Ascending aorta (tissue), 2 donors: ENCODE data around the gene ANKRD1. TPM values are rescaled to one million over a fixed set of nuclear protein-coding genes. Genes with fewer than 3 reads are reported as not detected.

Experiments
- DNase-seq, 2 donors: peaks; one replicate each; pipeline ENCODE4 v3.0.0-alpha.2; 2019; ENCODE audit warnings: low spot score in 2 of 2
- H3K27ac ChIP-seq, 2 donors: fragments of 200-600 bp; sonication (generic); one replicate each; pipeline ENCODE4 v1.5.1; 2016 to 2017; ENCODE audit warnings: mild to moderate bottlenecking in 1 of 2
- H3K27me3 ChIP-seq: fragments of 200-600 bp; sonication (generic); one replicate; pipeline ENCODE4 v1.5.1; 2017
- H3K36me3 ChIP-seq, 2 donors: fragments of 200-600 bp; sonication (generic); one replicate each; pipeline ENCODE4 v1.5.1; 2016
- H3K4me1 ChIP-seq, 2 donors: fragments of 200-600 bp; sonication (generic); one replicate each; pipeline ENCODE4 v1.5.1; 2016 to 2017; ENCODE audit warnings: mild to moderate bottlenecking in 1 of 2
- H3K4me3 ChIP-seq, 2 donors: fragments of 200-600 bp; sonication (generic); one replicate each; pipeline ENCODE4 v1.5.1; 2016 to 2017; ENCODE audit warnings: mild to moderate bottlenecking in 1 of 2
- H3K9me3 ChIP-seq, 2 donors: fragments of 200-600 bp; sonication (generic); one replicate each; pipeline ENCODE4 v1.5.1; 2016
- intact Hi-C: fragments of 100-400 bp; cut with DNase I; formaldehyde crosslinking; loops from one replicate; pipeline ENCODE4 v1.15.1; 2023
- total RNA-seq: library from RNA; depleted of rRNA; stranded (reverse); fragments of >200 nt; gene quantifications from one replicate; pipeline ENCODE4 v1.1.0, GENCODE V29; 2016
- TF ChIP-seq, protein P1 (sequence below), 3 experiments: fragments of 200-600 bp in 2 of 3; fragments of 450-650 bp in 1 of 3; sonication (generic) in 2 of 3; IDR thresholded peaks; one replicate each; pipeline ENCODE4 v1.5.1; 2016 to 2019; ENCODE audit warnings: antibody characterized with exemption in 3 of 3, mild to moderate bottlenecking in 1 of 3, moderate library complexity in 1 of 3

Gene ANKRD1
- total RNA-seq, 1 donor from 2014 or later = 8.1 TPM

DNA sequence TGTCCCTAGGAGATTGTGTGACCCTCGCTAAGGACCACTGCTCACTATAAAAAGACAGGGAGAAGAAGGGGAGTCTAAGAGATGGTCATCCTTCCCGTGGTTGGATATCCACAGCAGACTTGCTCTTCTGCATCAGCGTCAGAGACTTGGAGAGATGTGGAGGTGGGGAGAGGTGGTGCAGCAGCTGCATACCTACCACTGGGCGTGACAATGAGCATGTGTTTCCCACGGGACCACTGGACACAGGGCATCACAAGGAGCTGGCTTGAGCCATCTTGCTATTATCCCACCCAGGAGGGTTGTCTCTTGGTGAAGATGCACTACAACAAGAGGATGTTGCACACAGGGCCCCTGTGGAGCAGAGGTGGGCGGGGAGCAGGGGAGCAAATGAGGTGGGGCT is 18.8 kb upstream of the ANKRD1 start:
- H3K27ac ChIP-seq = no peak overlapping the region
- intact Hi-C loops = no loop called here
- H3K27me3 ChIP-seq = no peaks in the 10 kb centered on the region
- no peak for DNase-seq
- H3K4me1 ChIP-seq = peaks cover 0 to 7% of the 10 kb centered on the region in 2 donors
- no peaks in the 10 kb centered on the region for H3K9me3 ChIP-seq
- no peak overlapping the region for H3K4me3 ChIP-seq
- H3K36me3 ChIP-seq = no peaks in the 10 kb centered on the region
- TF ChIP-seq, protein P1, sequence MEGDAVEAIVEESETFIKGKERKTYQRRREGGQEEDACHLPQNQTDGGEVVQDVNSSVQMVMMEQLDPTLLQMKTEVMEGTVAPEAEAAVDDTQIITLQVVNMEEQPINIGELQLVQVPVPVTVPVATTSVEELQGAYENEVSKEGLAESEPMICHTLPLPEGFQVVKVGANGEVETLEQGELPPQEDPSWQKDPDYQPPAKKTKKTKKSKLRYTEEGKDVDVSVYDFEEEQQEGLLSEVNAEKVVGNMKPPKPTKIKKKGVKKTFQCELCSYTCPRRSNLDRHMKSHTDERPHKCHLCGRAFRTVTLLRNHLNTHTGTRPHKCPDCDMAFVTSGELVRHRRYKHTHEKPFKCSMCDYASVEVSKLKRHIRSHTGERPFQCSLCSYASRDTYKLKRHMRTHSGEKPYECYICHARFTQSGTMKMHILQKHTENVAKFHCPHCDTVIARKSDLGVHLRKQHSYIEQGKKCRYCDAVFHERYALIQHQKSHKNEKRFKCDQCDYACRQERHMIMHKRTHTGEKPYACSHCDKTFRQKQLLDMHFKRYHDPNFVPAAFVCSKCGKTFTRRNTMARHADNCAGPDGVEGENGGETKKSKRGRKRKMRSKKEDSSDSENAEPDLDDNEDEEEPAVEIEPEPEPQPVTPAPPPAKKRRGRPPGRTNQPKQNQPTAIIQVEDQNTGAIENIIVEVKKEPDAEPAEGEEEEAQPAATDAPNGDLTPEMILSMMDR (IDR thresholded peaks at IDR 0.05) = no peak

DNA sequence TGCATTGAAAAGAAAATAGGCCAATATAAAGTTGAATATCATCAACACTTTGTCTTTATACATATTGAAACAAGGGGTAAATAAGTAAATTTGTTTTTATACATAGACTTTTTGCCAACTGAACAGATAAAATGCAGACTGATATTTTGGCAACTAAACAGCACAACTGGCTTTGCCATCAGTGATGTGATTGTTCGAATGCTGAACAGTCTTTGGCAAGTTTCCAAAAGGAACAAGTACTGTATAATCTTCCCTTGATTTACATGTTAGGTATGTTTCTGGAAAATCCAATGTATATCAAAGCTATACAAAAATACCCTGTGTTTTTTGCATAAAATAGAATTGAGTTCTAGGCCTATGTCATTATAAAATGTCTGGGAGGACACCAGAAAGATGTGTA is 18.2 kb upstream of the ANKRD1 start:
- Histone ChIP-seq H3K27ac (no peak overlapping the region), H3K36me3 (no peaks in the 10 kb centered on the region), H3K9me3 (no peaks in the 10 kb centered on the region), H3K27me3 (no peaks in the 10 kb centered on the region), H3K4me1 (peaks cover 0 to 7% of the 10 kb centered on the region in 2 donors), H3K4me3 (no peak overlapping the region)
- DNase-seq = no peak
- intact Hi-C loops = no loop called here
- TF ChIP-seq, protein P1 (IDR thresholded peaks at IDR 0.05) = no peak

- intact Hi-C loops = no loop called here
- H3K27ac ChIP-seq = no peak overlapping the region
- no peaks in the 10 kb centered on the region for H3K27me3 ChIP-seq
- H3K36me3 ChIP-seq = no peaks in the 10 kb centered on the region
- TF ChIP-seq, protein P1 (IDR thresholded peaks at IDR 0.05) = no peak
- H3K4me1 ChIP-seq = peaks cover 0 to 7% of the 10 kb centered on the region in 2 donors
- H3K4me3 ChIP-seq = no peak overlapping the region
- no peaks in the 10 kb centered on the region for H3K9me3 ChIP-seq
- no peak for DNase-seq
These were observed 16.9 kb upstream of the ANKRD1 start for GRCh38 chr10:90937645-90938258.

GRCh38 chr10:90936276-90936659 is 15.4 kb upstream of the ANKRD1 start:
- no peak for DNase-seq
- intact Hi-C loops = no loop called here
- H3K27me3 ChIP-seq = no peaks in the 10 kb centered on the region
- TF ChIP-seq, protein P1 (IDR thresholded peaks at IDR 0.05) = no peak
- H3K4me3 ChIP-seq = no peak overlapping the region
- H3K27ac ChIP-seq = peak overlapping the region in 1 of 2 donors; percentile 13
- peaks cover 0 to 12% of the 10 kb centered on the region in 2 donors for H3K4me1 ChIP-seq
- H3K36me3 ChIP-seq = no peaks in the 10 kb centered on the region
- H3K9me3 ChIP-seq = no peaks in the 10 kb centered on the region

DNA sequence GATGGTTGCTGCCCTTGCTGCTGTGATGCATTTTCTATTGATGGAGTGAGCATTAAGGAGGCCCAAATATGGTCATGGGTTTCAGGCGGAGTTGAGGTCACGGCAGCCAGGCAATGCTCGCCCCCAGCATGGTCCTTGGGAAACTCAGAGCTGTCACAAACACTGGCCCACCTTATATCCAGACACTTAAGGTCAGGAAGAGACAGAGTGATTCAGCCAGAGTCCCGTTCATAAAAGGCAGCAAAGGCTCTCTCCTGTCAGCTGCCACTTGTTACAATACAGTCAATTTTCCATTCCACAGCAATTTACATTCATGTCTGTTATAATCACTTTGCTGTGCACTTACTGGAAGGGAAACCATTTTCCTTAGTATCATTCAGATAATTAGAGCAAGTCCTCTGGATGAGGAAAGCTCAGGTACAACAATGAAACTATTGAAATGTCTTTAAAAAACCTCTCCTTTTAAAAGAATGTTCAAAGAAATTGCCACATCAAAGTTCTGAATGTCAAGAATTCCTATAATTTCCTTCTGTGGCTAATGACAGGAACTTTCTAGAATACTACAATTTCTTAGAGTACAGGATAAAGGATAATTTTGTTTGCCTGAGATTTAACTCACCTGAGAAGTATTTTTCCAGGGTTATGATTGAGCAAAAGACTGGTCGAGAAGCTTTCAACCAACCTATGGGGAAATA is 14.8 kb upstream of the ANKRD1 start:
- intact Hi-C loops = no loop called here
- DNase-seq = no peak
- TF ChIP-seq, protein P1 (IDR thresholded peaks at IDR 0.05) = no peak
- Histone ChIP-seq H3K27me3 (no peaks in the 10 kb centered on the region), H3K4me3 (no peak overlapping the region), H3K27ac (peak overlapping the region; percentile 13 to 29), H3K36me3 (no peaks in the 10 kb centered on the region), H3K9me3 (no peaks in the 10 kb centered on the region), H3K4me1 (peaks cover under 1 to 16% of the 10 kb centered on the region in 2 donors)
